Mesothelial cell of epicardium (in vitro differentiated cells): ENCODE measurements around the gene STXBP6. TPM values are rescaled to one million over a fixed set of nuclear protein-coding genes. Genes with fewer than 3 reads are reported as not detected.
A peak's percentile ranks its signal among the peaks of the same experiment; 100 is the strongest.

Source experiments
- DNase-seq, 2 experiments: peaks; one replicate each; pipeline ENCODE4 v3.0.0; 2021; ENCODE audit warnings: low spot score in 2 of 2; ENCODE audit not compliant: unreplicated experiment in 2 of 2
- H3K27ac Mint-ChIP-seq: 2 replicates; pipeline ENCODE4 v1.8.0; 2021; ENCODE audit warnings: mixed read lengths
- H3K27me3 Mint-ChIP-seq: 2 replicates; pipeline ENCODE4 v1.8.0; 2021; ENCODE audit warnings: low read depth, mixed read lengths
- H3K36me3 Mint-ChIP-seq: 2 replicates; pipeline ENCODE4 v1.8.0; 2021; ENCODE audit warnings: mixed read lengths
- H3K4me1 Mint-ChIP-seq: 2 replicates; pipeline ENCODE4 v1.8.0; 2021; ENCODE audit warnings: mixed read lengths
- H3K4me3 Mint-ChIP-seq: 2 replicates; pipeline ENCODE4 v1.8.0; 2021; ENCODE audit warnings: mild to moderate bottlenecking, moderate library complexity, mixed read lengths
- H3K9me3 Mint-ChIP-seq: 2 replicates; pipeline ENCODE4 v1.8.0; 2021; ENCODE audit warnings: mixed read lengths
- CTCF ChIP-seq: fragments of 200-600 bp; sonication (generic); IDR thresholded peaks from one replicate; pipeline ENCODE4 v1.5.0; 2021; ENCODE audit warnings: antibody characterized with exemption; ENCODE audit not compliant: unreplicated experiment
- total RNA-seq: library from RNA; stranded (reverse); gene quantifications from 3 replicates; pipeline ENCODE4 v1.2.1, GENCODE V29; 2021

STXBP6 gene
- total RNA-seq, 1 donor from 2014 or later: 16.6 TPM

DNA sequence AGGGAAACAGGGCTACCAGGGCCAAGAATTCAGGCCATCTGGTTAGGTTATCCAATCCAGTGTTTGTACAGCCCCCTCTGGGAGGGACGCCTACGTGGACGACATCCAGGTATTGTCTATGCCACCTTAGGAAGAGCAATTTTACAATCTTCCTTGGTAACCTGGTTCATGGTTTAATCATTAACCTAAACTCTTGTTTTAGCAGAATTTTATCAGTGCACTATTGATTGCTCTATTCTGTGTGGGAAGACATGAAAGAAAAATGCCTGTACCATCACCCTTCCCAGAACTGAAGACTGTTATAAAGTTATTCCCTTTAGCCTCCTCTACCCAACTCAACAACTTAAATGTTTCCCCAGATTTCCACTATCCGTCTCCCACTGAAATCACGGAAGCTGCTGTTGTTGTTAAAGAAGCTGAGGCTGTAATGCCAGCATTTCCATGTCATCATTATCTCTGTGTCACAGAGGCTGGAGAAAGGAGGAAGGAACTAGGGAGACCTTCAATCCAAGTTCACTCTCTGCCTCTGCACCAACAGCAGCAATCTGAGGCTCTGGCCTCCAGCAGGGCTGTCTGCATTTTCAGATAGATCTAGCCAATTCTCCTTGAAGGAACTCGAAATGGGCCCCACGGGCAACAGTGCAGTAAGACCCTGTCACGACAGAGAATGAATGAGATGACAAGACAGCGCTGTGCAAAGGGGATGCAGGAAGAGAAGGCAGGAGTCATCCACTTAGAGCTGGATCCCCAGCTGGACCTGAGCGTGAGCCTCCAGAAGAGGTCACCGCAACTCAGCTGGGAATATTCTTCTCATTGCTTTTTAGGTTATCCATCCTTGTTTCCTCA is 232.5 kb downstream of the STXBP6 start:
- H3K4me1 Mint-ChIP-seq: peaks cover 24% of the 10 kb centered on the region
- H3K27ac Mint-ChIP-seq: peak overlapping the region; percentile 87

DNA sequence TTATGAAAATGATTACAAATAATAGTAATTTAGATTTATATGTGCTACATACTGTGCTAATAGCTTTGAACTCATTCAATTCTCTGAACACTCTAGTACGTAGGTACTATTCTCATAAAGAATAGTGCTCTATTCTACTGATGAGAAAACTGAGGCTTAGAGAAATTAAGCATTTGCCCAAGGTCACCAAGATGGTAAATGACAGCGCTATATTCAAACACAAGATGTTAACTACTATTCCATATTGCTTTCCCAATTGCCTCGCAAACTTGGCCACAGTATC is 233.1 kb downstream of the STXBP6 start:
- Mint-ChIP-seq H3K4me1 (peaks cover 24% of the 10 kb centered on the region), H3K9me3 (no peaks in the 10 kb centered on the region), H3K27me3 (no peaks in the 10 kb centered on the region), H3K36me3 (peaks cover 2% of the 10 kb centered on the region), H3K4me3 (no peak overlapping the region), H3K27ac (no peak overlapping the region)
- DNase-seq: no peak
- TF ChIP-seq CTCF: no peak

More for the DNA sequence above, 232.5 kb downstream of the STXBP6 start:
- Mint-ChIP-seq H3K27me3 (no peaks in the 10 kb centered on the region), H3K4me3 (no peak overlapping the region), H3K36me3 (peaks cover 2% of the 10 kb centered on the region), H3K9me3 (no peaks in the 10 kb centered on the region)
- no peak for DNase-seq
- no peak for TF ChIP-seq CTCF

GRCh38 chr14:24816011-24816928 is 233.7 kb downstream of the STXBP6 start:
- no peak for DNase-seq
- no peaks in the 10 kb centered on the region for H3K9me3 Mint-ChIP-seq
- no peak overlapping the region for H3K4me3 Mint-ChIP-seq
- no peak overlapping the region for H3K27ac Mint-ChIP-seq
- peaks cover 24% of the 10 kb centered on the region for H3K4me1 Mint-ChIP-seq
- no peaks in the 10 kb centered on the region for H3K27me3 Mint-ChIP-seq
- TF ChIP-seq CTCF: no peak
- H3K36me3 Mint-ChIP-seq: peaks cover 2% of the 10 kb centered on the region

DNA sequence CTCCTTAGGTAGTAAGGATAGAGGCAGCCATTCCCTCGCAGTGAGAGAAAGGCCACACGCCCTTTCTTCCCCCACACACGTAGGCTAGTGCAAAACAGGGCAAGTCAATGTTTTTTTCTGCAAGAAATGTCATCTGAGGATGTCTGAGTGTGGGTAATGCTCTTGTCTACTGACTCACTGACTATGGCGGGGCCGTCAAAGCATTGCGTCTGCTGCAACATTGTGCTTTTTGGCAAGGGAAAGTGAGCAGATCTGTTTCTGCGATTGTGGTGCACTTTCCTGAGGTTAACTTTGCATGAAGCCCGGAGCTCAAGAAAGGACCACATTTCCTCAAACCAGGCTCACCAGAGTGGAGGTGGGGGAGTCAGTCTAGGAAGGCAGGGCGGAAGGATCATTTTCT is 234.4 kb downstream of the STXBP6 start:
- Mint-ChIP-seq H3K4me1 (peaks cover 26% of the 10 kb centered on the region), H3K27me3 (no peaks in the 10 kb centered on the region), H3K36me3 (peaks cover 2% of the 10 kb centered on the region), H3K9me3 (no peaks in the 10 kb centered on the region), H3K4me3 (no peak overlapping the region), H3K27ac (no peak overlapping the region)
- no peak for TF ChIP-seq CTCF
- no peak for DNase-seq

DNA sequence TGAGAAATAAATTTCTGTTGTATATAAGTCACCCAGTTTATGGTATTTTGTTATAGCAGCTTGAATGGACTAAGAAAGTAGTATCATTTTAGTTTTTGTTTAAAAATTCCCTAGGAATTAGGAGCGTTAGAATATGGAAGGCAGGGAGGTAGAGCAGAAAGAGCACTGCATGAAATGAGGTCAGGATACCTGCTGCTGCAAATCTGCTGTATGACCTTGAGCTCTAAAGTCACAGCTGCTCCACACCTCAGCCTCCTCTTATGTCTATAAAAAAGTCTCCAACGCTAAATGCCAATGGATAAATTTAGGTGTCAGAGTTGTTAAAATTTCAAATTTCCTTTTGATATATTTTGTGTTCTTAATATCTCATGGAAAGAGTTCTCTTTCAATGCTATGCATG is 235.0 kb downstream of the STXBP6 start:
- no peak overlapping the region for H3K27ac Mint-ChIP-seq
- TF ChIP-seq CTCF: no peak
- H3K4me1 Mint-ChIP-seq: peaks cover 32% of the 10 kb centered on the region
- peaks cover 2% of the 10 kb centered on the region for H3K36me3 Mint-ChIP-seq
- H3K27me3 Mint-ChIP-seq: no peaks in the 10 kb centered on the region
- no peaks in the 10 kb centered on the region for H3K9me3 Mint-ChIP-seq
- no peak overlapping the region for H3K4me3 Mint-ChIP-seq
- DNase-seq: no peak
